Neural crest cell (in vitro differentiated cells): ENCODE measurements around the gene ME1. TPM values are rescaled to one million over a fixed set of nuclear protein-coding genes. Genes with fewer than 3 reads are reported as not detected.

Experiments
- DNase-seq: peaks from one replicate; pipeline ENCODE4 v3.0.0; 2021; ENCODE audit warnings: low read depth, mixed read lengths, low spot score
- H3K27ac Mint-ChIP-seq: one replicate; pipeline ENCODE4 v1.8.0; 2021; ENCODE audit warnings: mild to moderate bottlenecking, mixed read lengths; ENCODE audit not compliant: unreplicated experiment
- H3K27me3 Mint-ChIP-seq: 2 replicates; pipeline ENCODE4 v1.8.0; 2021; ENCODE audit warnings: low read depth, mild to moderate bottlenecking, mixed read lengths
- H3K36me3 Mint-ChIP-seq: 2 replicates; pipeline ENCODE4 v1.8.0; 2021; ENCODE audit warnings: low read depth, mild to moderate bottlenecking, mixed read lengths
- H3K4me1 Mint-ChIP-seq: 2 replicates; pipeline ENCODE4 v1.8.0; 2021; ENCODE audit warnings: mixed read lengths
- H3K4me3 Mint-ChIP-seq: one replicate; pipeline ENCODE4 v1.8.0; 2021; ENCODE audit warnings: mild to moderate bottlenecking, mixed read lengths
- H3K9me3 Mint-ChIP-seq: 2 replicates; pipeline ENCODE4 v1.8.0; 2021; ENCODE audit warnings: mixed read lengths
- total RNA-seq: library from RNA; stranded (reverse); gene quantifications from 2 replicates; pipeline ENCODE4 v1.2.1, GENCODE V29; 2021
- TF ChIP-seq, protein P1 (sequence below): fragments of 200-600 bp; sonication (generic); conservative IDR thresholded peaks from 2 replicates; pipeline ENCODE4 v1.5.0; 2021; ENCODE audit warnings: antibody characterized with exemption, mild to moderate bottlenecking

The ME1 gene
- total RNA-seq, 1 donor from 2014 or later = 4.4 TPM

- TF ChIP-seq, protein P1, sequence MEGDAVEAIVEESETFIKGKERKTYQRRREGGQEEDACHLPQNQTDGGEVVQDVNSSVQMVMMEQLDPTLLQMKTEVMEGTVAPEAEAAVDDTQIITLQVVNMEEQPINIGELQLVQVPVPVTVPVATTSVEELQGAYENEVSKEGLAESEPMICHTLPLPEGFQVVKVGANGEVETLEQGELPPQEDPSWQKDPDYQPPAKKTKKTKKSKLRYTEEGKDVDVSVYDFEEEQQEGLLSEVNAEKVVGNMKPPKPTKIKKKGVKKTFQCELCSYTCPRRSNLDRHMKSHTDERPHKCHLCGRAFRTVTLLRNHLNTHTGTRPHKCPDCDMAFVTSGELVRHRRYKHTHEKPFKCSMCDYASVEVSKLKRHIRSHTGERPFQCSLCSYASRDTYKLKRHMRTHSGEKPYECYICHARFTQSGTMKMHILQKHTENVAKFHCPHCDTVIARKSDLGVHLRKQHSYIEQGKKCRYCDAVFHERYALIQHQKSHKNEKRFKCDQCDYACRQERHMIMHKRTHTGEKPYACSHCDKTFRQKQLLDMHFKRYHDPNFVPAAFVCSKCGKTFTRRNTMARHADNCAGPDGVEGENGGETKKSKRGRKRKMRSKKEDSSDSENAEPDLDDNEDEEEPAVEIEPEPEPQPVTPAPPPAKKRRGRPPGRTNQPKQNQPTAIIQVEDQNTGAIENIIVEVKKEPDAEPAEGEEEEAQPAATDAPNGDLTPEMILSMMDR = no peak
- Mint-ChIP-seq H3K4me3 (peak overlapping the region; percentile 41), H3K36me3 (no peaks in the 10 kb centered on the region)
Observed at GRCh38 chr6:83333500-83333899, 97.4 kb downstream of the ME1 start.

GRCh38 chr6:83314693-83315092 lies 116.2 kb downstream of the ME1 start:
- Mint-ChIP-seq H3K4me1 (no peaks in the 10 kb centered on the region), H3K27me3 (no peaks in the 10 kb centered on the region), H3K36me3 (no peaks in the 10 kb centered on the region), H3K4me3 (no peak overlapping the region), H3K27ac (no peak overlapping the region), H3K9me3 (no peaks in the 10 kb centered on the region)
- TF ChIP-seq, protein P1 = no peak
- no peak for DNase-seq

More at GRCh38 chr6:83333500-83333899, 97.4 kb downstream of the ME1 start:
- no peak for DNase-seq
- H3K4me1 Mint-ChIP-seq = no peaks in the 10 kb centered on the region
- peaks cover 2% of the 10 kb centered on the region for H3K9me3 Mint-ChIP-seq
- no peak overlapping the region for H3K27ac Mint-ChIP-seq
- no peaks in the 10 kb centered on the region for H3K27me3 Mint-ChIP-seq

- H3K27me3 Mint-ChIP-seq = no peaks in the 10 kb centered on the region
- no peaks in the 10 kb centered on the region for H3K36me3 Mint-ChIP-seq
- DNase-seq = no peak
- no peaks in the 10 kb centered on the region for H3K4me1 Mint-ChIP-seq
- H3K4me3 Mint-ChIP-seq = no peak overlapping the region
- no peak overlapping the region for H3K27ac Mint-ChIP-seq
- no peaks in the 10 kb centered on the region for H3K9me3 Mint-ChIP-seq
- TF ChIP-seq, protein P1 = no peak
Observed at GRCh38 chr6:83313882-83314281, 117.0 kb downstream of the ME1 start.

- Mint-ChIP-seq H3K27me3 (no peaks in the 10 kb centered on the region), H3K9me3 (no peaks in the 10 kb centered on the region), H3K27ac (no peak overlapping the region), H3K36me3 (no peaks in the 10 kb centered on the region), H3K4me3 (no peak overlapping the region), H3K4me1 (no peaks in the 10 kb centered on the region)
- TF ChIP-seq, protein P1 = no peak
- no peak for DNase-seq
Observed at GRCh38 chr6:83311231-83311630, 119.6 kb downstream of the ME1 start.

GRCh38 chr6:83310046-83310445 lies 120.8 kb downstream of the ME1 start:
- no peak for DNase-seq
- TF ChIP-seq, protein P1 = no peak

GRCh38 chr6:83309344-83309743 lies 121.5 kb downstream of the ME1 start:
- TF ChIP-seq, protein P1 = no peak
- Mint-ChIP-seq H3K36me3 (no peaks in the 10 kb centered on the region), H3K9me3 (no peaks in the 10 kb centered on the region), H3K4me1 (no peaks in the 10 kb centered on the region), H3K27me3 (no peaks in the 10 kb centered on the region), H3K27ac (peak overlapping the region; percentile 2), H3K4me3 (no peak overlapping the region)
- DNase-seq = no peak

More at GRCh38 chr6:83310046-83310445, 120.8 kb downstream of the ME1 start:
- Mint-ChIP-seq H3K4me1 (no peaks in the 10 kb centered on the region), H3K27ac (no peak overlapping the region), H3K27me3 (no peaks in the 10 kb centered on the region), H3K9me3 (no peaks in the 10 kb centered on the region), H3K36me3 (no peaks in the 10 kb centered on the region), H3K4me3 (no peak overlapping the region)
